Right lobe of liver (tissue), 5 donors: ENCODE results near the gene CXCL13. TPM values are rescaled to one million over a fixed set of nuclear protein-coding genes. Genes with fewer than 3 reads are reported as not detected.

Source experiments
- total RNA-seq, 6 experiments: library from RNA; depleted of rRNA in 2 of 6; stranded (reverse); fragments of >200 nt in 2 of 6; fragmentation: NEBNext Ultra II Directional in 3 of 6; extraction: Animal tissue kit (Norgen Biotek cat#: 25700) in 3 of 6; gene quantifications; one replicate each; pipeline versions ENCODE4 v1.1.0 to v1.2.4, GENCODE V29; 2016 to 2023
- donor health status: DM: no; HTN: no; CAD: no.
- donor health status: DM: no; HTN: no; CAD: no.
- donor health status: DM: no; HTN: yes; CAD: no.
- donor health status: DM: no; HTN: yes; CAD: no.

CXCL13 gene
- total RNA-seq, 6 experiments from 2014 or later: 0.18 to 128 (median 62.8) TPM; not detected in 1

Other genes starting within 250 kb of the CXCL13 start
- 10 to 100 TPM in 5 of 6 experiments, 1 to 10 TPM in 1; 9.1 to 38.1 (median 25.0) TPM for gene CNOT6L, start 213.5 kb downstream of the CXCL13 start, total RNA-seq